Measurements from ENCODE around the gene PRKAG2. TPM values are rescaled to one million over a fixed set of nuclear protein-coding genes. Genes with fewer than 3 reads are reported as not detected.

Gene PRKAG2
- polyA plus RNA-seq, 1 of the 3 experiments (the other 2 are of a cell fraction): 51.6 TPM

- H4K20me1 ChIP-seq (ENCODE audit: insufficient read depth): no peaks in the 10 kb centered on the region
- H3K27me3 ChIP-seq (ENCODE audit: insufficient read depth): peaks cover 54% of the 10 kb centered on the region
- H3K36me3 ChIP-seq (replicated peaks in 1 of 2; ENCODE audit: control insufficient read depth in 1 of 2, insufficient read depth in 2 of 2, low read length in 1 of 2): no peaks in the 10 kb centered on the region
- H3K27ac ChIP-seq (ENCODE audit: low read depth in 2 of 2, low read length in 1 of 2): no peak overlapping the region
- no peaks in the 10 kb centered on the region for H3K9me3 ChIP-seq
- no peak overlapping the region for H2AFZ ChIP-seq (ENCODE audit: low read depth)
- WGBS (ENCODE audit: low lambda C conversion rate): 77% methylated on average over 15 of the region's 16 CpGs
- peaks cover 5% of the 10 kb centered on the region for H3F3A ChIP-seq (replicated peaks; ENCODE audit: insufficient read depth)
- no peak for DNase-seq
- H3K4me2 ChIP-seq: no peak overlapping the region
- ChIA-PET POLR2A (no interaction called here), CTCF (interaction anchor here (1.0 kb wide), 1 partner anchor 90 kb away, joined by 3 read pairs; no protein-coding TSS in a partner anchor)
- no peaks in the 10 kb centered on the region for H3K9me2 ChIP-seq
- H3K79me2 ChIP-seq (ENCODE audit: insufficient read depth): no peaks in the 10 kb centered on the region
- no peak for TF ChIP-seq FOSL2 (IDR thresholded peaks at IDR 0.05; ENCODE audit: borderline replicate concordance, low read depth)
- no peak for TF ChIP-seq SMC3 (IDR thresholded peaks at IDR 0.05; ENCODE audit: low read depth, low read length)
- no peak for TF ChIP-seq GABPA (IDR thresholded peaks at IDR 0.05; ENCODE audit: low read depth)
- TF ChIP-seq RXRA (IDR thresholded peaks at IDR 0.05; ENCODE audit: borderline replicate concordance, low read depth): no peak
- TF ChIP-seq TCF12 (IDR thresholded peaks at IDR 0.05): no peak
- no peak for TF ChIP-seq GATA2 (CRISPR knock-in tag; IDR thresholded peaks at IDR 0.05)
- TF ChIP-seq USF2 (IDR thresholded peaks at IDR 0.05; ENCODE audit: borderline replicate concordance, low read depth, low read length): no peak
- TF ChIP-seq TAF1 (IDR thresholded peaks at IDR 0.05; ENCODE audit: borderline replicate concordance, low read depth, low read length): no peak
- no peak for TF ChIP-seq CTCF (IDR thresholded peaks at IDR 0.05)
- TF ChIP-seq TEAD4 (IDR thresholded peaks at IDR 0.05; ENCODE audit: borderline replicate concordance, insufficient read depth): no peak
- no peak for TF ChIP-seq IRF3 (IDR thresholded peaks at IDR 0.05; ENCODE audit: low read depth, low read length)
- no peak for TF ChIP-seq EP300 (IDR thresholded peaks at IDR 0.05; ENCODE audit: borderline replicate concordance in 1 of 2, low read depth in 1 of 2, low read length in 1 of 2)
- TF ChIP-seq YY1 (IDR thresholded peaks at IDR 0.05; ENCODE audit: low read depth): no peak
- no peak for TF ChIP-seq CHD2 (IDR thresholded peaks at IDR 0.05; ENCODE audit: low read length, partially characterized antibody)
- TF ChIP-seq JUND (IDR thresholded peaks at IDR 0.05): no peak
- TF ChIP-seq USF1 (IDR thresholded peaks at IDR 0.05; ENCODE audit: borderline replicate concordance, low read depth): no peak
- TF ChIP-seq MAX (IDR thresholded peaks at IDR 0.05; ENCODE audit: low read depth): no peak
- TF ChIP-seq PBX3 (IDR thresholded peaks at IDR 0.05): no peak
- no peak for TF ChIP-seq FOXJ3 (CRISPR knock-in tag; IDR thresholded peaks at IDR 0.05)
- no peak overlapping the region for H3K4me3 ChIP-seq (ENCODE audit: low read depth in 2 of 2, low read length in 1 of 2)
- peaks cover 0 to 24% of the 10 kb centered on the region in 2 experiments; a peak in 2 of 4 replicates for H3K4me1 ChIP-seq (ENCODE audit: control insufficient read depth in 1 of 2, insufficient read depth in 2 of 2, low read depth in 1 of 2, low read length in 1 of 2)
- no peak overlapping the region for H3K9ac ChIP-seq
These were observed 4.1 kb downstream of the PRKAG2 start for GRCh38 chr7:151872531-151873401.
